GM06990 (cell line): Measurements from ENCODE around the gene NXPH2.

Experiments
- DNase-seq: peaks from one replicate; pipeline ENCODE4 v3.0.0-alpha.2; 2011; ENCODE audit not compliant: insufficient read length; ENCODE audit errors: extremely low read depth
- H3K27me3 ChIP-seq: replicated peaks from 2 replicates; pipeline ENCODE4 v1.6.0; 2011; ENCODE audit warnings: low read length; ENCODE audit not compliant: control insufficient read depth, insufficient read depth
- H3K36me3 ChIP-seq: 2 replicates; pipeline ENCODE4 v1.5.1; 2011; ENCODE audit warnings: low read length; ENCODE audit not compliant: control insufficient read depth, insufficient read depth
- H3K4me3 ChIP-seq: replicated peaks from 2 replicates; pipeline ENCODE4 v1.5.1; 2011; ENCODE audit warnings: low read depth, mild to moderate bottlenecking, control low read depth, low read length
- CTCF ChIP-seq: IDR thresholded peaks from 2 replicates; pipeline ENCODE4 v1.5.1; 2011; ENCODE audit warnings: low read length, control low read depth, mild to moderate bottlenecking, inconsistent platforms; ENCODE audit not compliant: insufficient read depth, poor library complexity, severe bottlenecking

Gene NXPH2

GRCh38 chr2:138708682-138709241 lies 71.4 kb downstream of the NXPH2 start:
- no peaks in the 10 kb centered on the region for H3K36me3 ChIP-seq
- no peak for DNase-seq
- H3K27me3 ChIP-seq: no peaks in the 10 kb centered on the region
- H3K4me3 ChIP-seq: no peak overlapping the region
- no peak for TF ChIP-seq CTCF

DNA sequence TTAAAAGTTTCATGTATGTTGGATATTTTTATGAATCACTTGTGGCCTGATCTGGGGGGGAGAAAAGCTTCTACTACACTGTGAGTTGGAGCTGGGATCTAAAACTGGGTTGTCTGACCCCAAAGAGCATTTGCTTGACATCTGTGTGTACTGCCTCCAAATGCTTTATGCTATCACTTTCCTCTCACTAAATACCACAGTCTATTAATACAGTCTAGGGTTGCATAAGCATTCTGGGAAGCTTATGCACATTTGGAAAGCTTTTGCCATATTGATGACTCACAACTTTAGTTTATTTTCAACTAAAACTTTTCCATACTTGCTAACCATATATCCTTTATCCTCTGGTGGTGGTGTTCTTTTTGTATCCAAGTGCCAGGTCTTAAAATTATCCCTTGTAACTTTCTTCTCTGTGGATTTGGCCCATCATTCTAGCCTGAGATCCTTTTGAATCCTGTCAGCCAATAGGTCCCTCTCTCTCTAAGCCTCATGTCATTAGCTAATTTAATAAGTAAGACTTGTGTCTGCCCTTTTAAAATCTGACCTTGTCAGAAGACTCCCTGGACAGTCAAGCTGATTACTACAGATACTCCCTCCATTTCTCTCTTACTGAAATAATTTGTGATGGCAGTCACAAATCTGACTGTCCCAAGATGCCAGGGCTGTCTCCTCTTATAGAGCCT lies 72.7 kb downstream of the NXPH2 start:
- TF ChIP-seq CTCF: no peak
- H3K27me3 ChIP-seq: no peaks in the 10 kb centered on the region
- DNase-seq: no peak

DNA sequence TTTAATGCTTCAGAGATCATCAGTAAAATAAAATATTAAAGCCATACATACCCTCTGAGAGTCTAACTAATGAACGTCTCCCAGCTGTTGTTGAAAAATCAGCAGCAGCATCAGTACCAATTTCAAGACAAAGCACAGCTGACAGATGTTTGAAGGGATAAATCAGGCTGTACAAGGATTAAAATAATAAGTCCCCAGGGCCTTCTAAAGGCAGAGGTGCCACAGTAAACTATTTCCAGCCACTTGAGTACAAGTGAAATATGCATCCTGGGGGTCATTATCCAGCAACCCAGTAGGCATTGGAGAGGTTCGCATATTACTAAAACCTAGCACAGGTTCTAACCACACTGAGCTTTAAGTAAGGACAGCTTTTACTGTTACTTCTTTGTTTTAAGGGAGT lies 76.9 kb downstream of the NXPH2 start:
- H3K4me3 ChIP-seq: no peak overlapping the region
- H3K36me3 ChIP-seq: no peaks in the 10 kb centered on the region
- no peak for TF ChIP-seq CTCF
- no peak for DNase-seq
- no peaks in the 10 kb centered on the region for H3K27me3 ChIP-seq

More for the DNA sequence above, 72.7 kb downstream of the NXPH2 start:
- Histone ChIP-seq H3K36me3 (no peaks in the 10 kb centered on the region), H3K4me3 (no peak overlapping the region)

- no peak for DNase-seq
- Histone ChIP-seq H3K36me3 (no peaks in the 10 kb centered on the region), H3K4me3 (no peak overlapping the region), H3K27me3 (no peaks in the 10 kb centered on the region)
- no peak for TF ChIP-seq CTCF
Observed at GRCh38 chr2:138700716-138701115, 79.5 kb downstream of the NXPH2 start.

DNA sequence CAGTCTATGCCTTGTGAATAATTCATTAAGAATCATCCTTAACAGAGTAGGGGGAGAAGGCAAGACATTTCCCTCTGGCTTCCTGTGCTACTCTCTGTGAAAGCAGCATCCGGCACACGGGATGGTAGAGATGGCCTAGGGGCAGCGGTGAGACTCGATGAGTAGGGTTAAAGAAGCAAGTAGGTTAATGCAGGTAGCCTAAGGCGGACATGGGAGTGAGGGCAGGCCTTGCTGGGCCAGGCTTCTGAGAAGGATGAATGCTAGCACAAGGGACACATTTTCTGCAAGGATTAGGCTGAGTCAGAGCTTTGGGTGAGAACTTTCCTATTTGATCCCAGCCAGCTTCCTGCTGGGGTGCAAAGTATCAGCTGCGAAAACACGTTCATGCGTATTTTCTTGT lies 80.8 kb downstream of the NXPH2 start:
- H3K27me3 ChIP-seq: no peaks in the 10 kb centered on the region
- no peaks in the 10 kb centered on the region for H3K36me3 ChIP-seq
- DNase-seq: no peak
- no peak for TF ChIP-seq CTCF
- no peak overlapping the region for H3K4me3 ChIP-seq
